NCI-H146 (cell line): ENCODE results near the gene REXO2.

Experiments
- DNase-seq: peaks from one replicate; lab custom pipeline; 2025; lab: John Stamatoyannopoulos, UW

Gene REXO2

DNA sequence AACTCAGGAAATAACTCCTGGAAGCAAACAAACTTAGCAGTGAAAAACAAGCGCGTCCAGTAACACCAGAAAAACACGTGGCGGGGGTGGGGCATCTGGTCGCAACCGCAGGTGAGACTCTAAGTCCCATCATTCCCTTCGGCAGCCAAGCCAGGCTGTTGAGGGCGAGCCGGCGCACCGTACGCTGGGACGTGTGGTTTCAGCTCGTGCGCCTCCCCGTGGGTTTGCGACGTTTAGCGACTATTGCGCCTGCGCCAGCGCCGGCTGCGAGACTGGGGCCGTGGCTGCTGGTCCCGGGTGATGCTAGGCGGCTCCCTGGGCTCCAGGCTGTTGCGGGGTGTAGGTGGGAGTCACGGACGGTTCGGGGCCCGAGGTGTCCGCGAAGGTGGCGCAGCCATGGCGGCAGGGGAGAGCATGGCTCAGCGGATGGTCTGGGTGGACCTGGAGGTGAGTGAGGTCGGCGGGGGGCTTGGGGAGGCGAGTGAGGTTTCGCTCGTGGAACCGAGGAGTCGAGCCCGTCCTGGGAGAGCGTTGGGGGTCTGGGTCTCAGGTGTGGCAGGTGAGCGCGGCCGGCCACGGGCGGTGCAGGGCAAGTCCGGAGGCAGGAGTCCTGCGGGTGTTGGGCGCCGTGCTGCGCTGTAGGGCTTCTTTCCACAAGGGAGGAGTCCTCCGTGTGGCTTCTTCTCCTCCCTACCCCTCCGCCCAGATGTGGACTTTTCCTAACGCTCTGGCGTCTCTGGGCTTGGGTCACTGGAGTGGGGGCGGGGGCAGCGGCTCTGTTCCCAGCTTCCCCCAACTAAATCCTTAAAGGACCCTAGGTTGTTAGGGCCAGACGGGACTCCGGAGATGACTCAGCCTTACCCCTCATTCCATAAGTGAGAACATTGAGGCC lies at the start of gene REXO2:
Gene REXO2 (plus strand): TSS at position 239 of the 892 bp plus-strand sequence. CDS start 62 bp downstream, at position 301.
- peak; percentile 95 for DNase-seq

- no peak for DNase-seq
Measured at GRCh38 chr11:114392735-114393667, 46.3 kb upstream of the REXO2 start.

- DNase-seq = peak; percentile 57
Measured at GRCh38 chr11:114395736-114396135, 43.5 kb upstream of the REXO2 start.

DNA sequence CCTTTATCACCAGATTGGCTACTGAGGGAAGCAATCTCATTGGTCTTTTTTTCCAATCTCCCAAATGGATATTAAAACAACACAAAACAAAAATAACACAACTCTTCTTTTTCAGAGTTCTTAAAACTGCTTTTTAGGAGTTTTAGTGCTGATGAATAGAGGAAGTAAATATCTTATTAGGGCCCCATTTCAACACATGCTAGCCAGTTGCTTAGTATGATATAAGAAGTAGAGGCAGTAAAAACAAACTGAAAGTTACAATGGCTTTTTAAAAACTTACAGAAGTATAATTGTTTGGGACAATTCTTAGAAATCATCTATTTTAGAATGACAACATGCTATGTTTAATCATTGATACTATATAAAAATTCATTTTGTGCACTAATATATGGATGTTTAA lies 42.4 kb upstream of the REXO2 start:
- DNase-seq = no peak

DNA sequence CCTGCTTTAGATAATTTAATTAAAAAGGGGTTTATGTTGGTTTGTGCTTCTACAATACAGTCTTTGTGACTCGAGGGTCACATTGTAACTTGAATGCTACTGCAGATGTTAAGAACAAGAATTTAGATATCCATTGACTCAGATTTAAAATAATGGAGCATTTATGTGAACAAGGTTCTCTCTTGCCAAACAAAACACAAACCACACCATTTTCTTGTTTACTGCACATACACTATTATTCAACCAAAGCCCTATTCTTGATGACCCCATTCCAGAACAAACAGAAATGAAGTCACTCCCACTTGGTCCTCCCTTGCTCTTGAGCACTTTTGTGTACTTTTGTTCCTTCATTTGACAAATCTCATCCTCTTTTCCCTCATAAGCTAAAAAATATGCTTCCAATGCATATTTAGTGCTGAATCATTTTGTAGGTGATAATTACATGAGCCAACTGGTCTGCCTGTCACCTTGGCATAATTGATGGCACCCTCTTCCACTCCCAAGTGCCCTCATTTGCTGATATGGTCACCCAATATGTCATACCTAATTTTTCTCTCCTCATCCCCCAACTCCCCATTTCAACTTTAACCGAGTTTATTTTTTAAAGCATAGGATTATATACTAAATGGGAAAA lies 41.8 kb upstream of the REXO2 start:
- DNase-seq = no peak

GRCh38 chr11:114398303-114398920 lies 40.9 kb upstream of the REXO2 start:
- DNase-seq = no peak

- peak; percentile 78 for DNase-seq
Measured at GRCh38 chr11:114399490-114400215, 39.6 kb upstream of the REXO2 start.

GRCh38 chr11:114400216-114400914 lies 38.9 kb upstream of the REXO2 start, which contains the start of the genes C11orf71 and RBM7:
Gene C11orf71 (minus strand): TSS chr11:114400511. CDS start chr11:114400331, 180 bp downstream.
Gene RBM7 (plus strand): TSS chr11:114400666. CDS start chr11:114400672, 6 bp downstream.
- DNase-seq = peak; percentile 98

DNA sequence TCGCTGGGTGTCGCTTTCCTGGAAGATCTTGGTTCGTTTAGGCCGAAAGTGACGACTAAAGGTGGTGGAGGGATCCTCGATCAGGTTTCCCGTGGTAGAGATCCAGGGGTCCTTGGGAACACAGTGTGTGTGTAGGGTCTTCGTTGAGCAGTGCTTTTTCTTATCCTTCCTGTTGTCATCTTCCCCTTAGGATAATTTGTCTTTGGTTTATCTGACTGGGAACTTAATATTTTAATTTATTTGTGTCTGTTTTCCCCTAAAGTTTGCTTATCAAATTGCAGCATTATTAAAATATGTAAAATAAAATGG lies 38.4 kb upstream of the REXO2 start:
- no peak for DNase-seq

DNA sequence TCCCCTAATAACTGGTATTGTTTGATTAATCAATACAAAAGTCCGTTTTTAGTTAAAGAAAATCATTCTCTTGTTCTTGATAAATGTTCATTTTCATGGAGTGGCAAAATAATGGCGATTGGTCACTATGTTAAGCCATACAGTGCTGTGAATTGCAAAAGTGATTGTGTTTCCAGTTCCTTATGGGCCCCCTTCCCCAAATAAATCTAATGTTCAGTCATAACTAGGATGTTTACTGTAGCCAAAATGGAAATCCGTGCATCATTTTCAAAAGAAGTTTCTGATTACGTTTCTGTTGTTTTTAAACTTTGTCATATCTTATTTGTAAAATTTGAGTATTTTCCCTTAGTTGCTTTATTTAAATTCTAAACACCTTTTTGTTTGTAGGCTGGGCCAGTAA lies 38.0 kb upstream of the REXO2 start:
- no peak for DNase-seq

DNA sequence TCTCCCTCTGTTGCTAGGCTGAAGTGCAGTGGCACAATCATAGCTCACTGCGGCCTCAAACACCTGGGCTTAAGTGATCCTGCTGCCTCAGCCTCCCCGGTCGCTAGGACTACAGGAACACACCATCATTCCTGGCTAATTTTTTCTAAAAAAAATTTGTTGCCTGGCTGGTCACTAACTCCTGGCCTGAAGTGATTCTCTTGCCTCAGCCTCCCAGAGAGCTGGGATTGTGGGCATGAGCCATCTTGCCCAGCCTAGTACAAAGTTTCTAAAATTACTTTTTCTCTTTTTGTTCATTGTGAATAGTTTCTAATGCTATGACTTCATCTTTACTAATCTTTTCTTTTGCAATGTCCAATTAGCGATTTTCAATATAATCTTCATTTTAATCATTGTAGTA lies 26.3 kb upstream of the REXO2 start:
- DNase-seq = no peak

- DNase-seq = no peak
Measured at GRCh38 chr11:114413958-114414357, 25.3 kb upstream of the REXO2 start.

- DNase-seq = no peak
Measured at GRCh38 chr11:114416441-114416961, 22.8 kb upstream of the REXO2 start.

GRCh38 chr11:114426280-114426679 lies 13.0 kb upstream of the REXO2 start:
- DNase-seq = no peak

GRCh38 chr11:114430290-114430689 lies 9.0 kb upstream of the REXO2 start:
- DNase-seq = no peak

DNA sequence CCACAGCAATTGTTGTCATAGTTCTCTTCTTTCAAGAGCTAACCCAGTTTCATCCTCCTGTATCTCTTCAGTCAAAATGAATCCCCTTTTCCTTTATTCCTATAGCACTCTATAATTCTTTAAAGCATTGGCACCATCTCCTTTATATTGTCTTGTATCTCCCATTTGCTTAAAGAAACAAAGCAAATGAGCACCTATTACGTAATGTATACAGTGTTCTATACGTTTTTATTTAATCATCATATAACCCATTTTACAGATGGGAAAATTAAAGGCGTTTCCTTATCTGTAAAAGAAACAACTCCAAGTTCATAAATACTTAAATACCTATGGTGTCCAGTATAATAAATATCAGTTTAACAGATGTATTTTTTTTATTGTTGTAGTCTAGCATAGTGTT lies 6.4 kb upstream of the REXO2 start:
- DNase-seq = no peak

DNA sequence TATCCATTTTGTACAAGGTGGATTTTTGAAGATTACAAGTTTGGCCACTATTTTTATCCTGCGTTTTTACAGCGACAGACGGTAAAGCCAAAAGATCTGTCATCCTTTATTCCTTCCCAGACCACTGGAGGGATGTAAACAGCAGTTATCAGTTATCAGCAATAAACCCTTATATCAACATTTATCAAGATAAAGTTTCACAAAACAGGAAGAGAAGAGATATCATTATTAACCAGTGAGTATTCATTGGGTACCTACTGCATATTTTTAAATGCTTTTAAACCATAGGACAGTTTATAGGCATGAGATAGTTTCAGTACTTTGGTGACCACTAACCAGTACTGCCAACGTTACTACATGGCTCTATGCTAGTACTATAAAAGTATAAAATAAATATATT lies 5.9 kb upstream of the REXO2 start:
- no peak for DNase-seq

GRCh38 chr11:114438303-114438702 lies 964 bp upstream of the REXO2 start:
- DNase-seq = no peak

DNA sequence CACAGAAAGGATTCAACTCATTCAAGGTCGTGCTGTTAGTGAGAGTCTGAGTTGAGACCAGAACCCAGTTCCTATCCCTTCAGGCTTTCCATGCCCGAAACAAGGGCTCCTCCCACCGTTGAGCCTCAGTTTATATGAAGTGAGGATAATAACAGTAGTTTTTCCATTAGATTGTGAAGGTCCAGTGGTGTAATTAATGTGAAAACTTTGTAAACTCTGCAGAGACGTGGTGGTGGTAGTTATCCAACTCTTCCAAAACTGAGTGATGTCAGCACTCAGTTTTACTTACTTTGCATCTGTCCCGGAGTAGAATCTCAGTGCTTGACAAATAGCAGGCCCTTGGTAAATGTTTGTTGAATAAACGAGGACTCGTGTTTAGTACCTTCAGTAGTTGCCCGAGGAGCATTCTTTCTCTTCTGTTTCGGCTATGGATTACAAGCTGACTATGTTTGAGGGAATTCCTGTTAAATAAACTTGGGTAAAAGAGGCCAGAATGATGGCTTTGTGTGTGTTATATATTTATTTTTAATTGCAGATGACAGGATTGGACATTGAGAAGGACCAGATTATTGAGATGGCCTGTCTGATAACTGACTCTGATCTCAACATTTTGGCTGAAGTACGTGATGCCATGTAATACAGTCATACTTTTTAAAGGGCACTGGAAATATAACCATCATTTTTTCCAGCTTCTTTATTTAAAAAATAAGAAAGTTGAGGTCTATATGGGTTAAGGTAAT lies 1.0 kb downstream of the REXO2 start:
- DNase-seq = no peak
